GM12801 (cell line): ENCODE measurements around the gene SASH1.

Experiments used
- CTCF ChIP-seq: IDR thresholded peaks from one replicate; pipeline ENCODE4 v1.5.1; 2011; ENCODE audit warnings: control low read depth; ENCODE audit not compliant: insufficient read length; ENCODE audit errors: extremely low read depth

Gene SASH1

GRCh38 chr6:148516217-148516616 lies 173.6 kb downstream of the SASH1 start:
- TF ChIP-seq CTCF, result no peak

- no peak for TF ChIP-seq CTCF
Observed at GRCh38 chr6:148516617-148517016, 174.0 kb downstream of the SASH1 start.

GRCh38 chr6:148517470-148517869 lies 174.8 kb downstream of the SASH1 start:
- TF ChIP-seq CTCF, result no peak

- no peak for TF ChIP-seq CTCF
Observed at GRCh38 chr6:148518511-148519156, 176.0 kb downstream of the SASH1 start.

- TF ChIP-seq CTCF, result no peak
Observed at GRCh38 chr6:148520109-148520841, 177.6 kb downstream of the SASH1 start.

- TF ChIP-seq CTCF, result no peak
Observed at GRCh38 chr6:148521158-148521557, 178.5 kb downstream of the SASH1 start.

- no peak for TF ChIP-seq CTCF
Observed at GRCh38 chr6:148521586-148521985, 178.9 kb downstream of the SASH1 start.
